HG03460 (cell line): ENCODE results near the gene EXOC3.

ENCODE experiments used
- ATAC-seq: cut with Tn5 transposase; IDR thresholded peaks from one replicate; pipeline ENCODE4 v1.9.1; 2021; ENCODE audit not compliant: unreplicated experiment

EXOC3 gene

DNA sequence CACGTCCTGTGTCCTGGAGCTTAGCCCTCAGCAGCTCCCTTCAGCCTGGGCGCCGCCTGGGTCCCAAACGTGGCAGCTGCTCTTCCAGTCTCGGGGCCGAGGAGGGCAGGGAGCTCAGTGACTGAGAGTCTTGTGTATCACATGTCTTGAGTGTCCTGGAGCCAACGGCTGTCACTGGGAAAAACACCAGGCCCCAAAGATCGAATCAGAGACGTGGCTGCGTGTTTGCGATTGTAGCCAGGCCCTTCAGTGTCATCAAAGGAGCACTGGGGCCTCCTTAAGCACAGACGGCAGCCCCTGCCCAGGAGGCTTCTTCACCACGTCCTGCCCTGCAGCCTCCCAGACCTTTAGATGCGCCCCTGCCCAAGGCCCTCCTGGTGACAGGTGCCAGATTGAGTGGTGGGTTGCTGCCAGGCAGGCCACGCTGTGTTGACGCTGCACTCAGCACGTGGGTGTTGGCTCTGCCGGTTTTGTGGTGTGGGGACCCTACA is 5.7 kb upstream of the EXOC3 start:
- no peak for ATAC-seq

DNA sequence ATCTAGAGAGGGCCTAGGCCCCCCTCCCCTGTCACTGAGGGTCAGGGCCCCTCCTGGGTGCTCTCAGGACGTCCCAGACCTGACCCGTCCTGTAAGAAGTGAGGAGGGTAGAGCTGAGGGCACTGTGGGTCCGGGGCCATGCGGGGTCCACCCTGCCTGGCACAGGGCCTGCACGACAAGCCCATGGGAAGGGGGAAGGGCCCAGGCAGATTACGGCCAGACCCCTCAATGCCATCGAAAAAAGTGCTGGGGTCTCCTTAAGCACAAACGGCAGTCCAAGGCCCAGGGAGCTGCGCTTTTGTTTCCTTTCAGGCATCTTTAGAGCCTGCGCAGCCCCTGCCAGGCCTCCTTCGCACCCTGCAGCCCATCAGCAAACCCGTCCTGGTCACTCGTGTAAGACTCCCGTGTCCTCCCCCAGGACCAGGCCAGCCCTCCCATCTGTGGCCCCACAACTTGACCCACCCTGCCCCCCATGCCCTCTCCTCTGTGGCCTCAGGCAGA is 4.4 kb upstream of the EXOC3 start:
- ATAC-seq: no peak

DNA sequence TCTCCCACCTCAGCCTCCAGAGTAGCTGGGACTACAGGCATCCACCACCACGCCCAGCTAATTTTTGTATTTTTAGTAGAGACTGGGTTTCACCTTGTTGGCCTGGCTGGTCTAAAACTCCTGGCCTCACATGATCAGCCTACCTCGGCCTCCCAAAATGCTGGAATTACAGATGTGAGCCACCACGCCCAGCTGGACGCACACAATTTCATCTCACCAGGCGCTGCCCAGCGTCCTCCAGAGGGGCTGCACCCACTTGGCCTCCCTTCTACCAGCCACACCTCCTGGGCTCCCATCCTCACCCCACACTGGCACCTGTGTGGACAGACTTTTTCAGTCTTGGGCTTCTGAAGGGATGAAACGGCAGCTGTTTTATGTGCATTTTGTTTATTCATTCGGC is 3.8 kb upstream of the EXOC3 start:
- no peak for ATAC-seq

DNA sequence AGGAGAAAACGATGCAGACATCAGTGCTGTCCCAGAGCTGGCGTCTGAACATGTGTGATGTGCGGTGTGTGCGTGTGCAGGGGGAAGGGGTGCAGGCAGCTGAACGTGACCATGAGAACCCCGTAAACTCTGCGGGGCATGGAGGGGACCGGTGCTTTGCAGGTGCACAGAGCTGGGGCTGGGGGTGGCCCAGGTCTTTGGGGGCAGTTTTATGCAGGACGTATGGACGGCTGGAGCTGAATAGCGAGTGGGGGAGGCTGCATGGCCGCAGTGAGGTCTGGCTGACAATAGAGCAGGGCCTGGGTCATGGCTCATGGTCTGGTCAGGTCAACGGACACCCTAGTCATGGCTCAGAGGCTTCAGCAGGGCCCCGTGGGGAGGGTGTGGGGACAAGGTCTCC is 3.3 kb upstream of the EXOC3 start:
- ATAC-seq: no peak

DNA sequence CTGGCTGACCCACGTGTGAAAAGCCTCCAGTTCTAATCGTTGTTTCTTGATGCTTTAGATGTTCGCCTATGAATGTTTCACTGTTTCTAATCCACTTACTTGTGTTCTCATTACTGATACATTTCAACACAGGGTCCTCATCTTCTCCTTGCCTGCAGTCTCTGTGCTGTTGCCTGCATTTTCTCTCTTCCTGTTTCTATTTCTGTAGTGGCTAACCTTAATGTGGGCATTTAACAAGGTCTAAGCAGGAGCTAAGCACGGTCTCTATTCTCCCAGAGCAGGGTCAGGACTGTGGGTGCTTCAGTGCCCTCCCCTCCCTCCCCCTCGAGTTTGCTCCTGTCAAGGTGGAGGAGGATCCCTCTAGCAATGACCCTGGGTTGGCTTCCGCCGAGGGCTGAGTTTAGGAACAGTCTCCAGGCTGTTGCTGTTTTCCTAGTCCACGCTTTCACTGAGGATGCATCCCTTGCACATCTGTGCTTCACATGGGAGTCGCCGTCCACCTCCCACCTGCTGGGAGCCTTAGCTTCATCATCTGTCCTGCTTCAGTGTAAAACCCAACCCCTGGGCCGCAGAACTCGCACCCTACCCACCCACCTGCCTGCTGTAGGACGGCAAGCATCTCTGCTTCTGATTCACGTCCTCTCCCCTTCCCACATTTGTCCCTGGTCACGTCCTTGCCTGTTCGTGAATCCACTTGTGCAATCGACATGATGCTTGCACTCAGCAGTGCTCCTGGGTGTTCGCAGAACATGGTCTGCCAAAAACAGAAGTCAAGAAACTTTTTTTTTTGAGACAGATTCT is 2.4 kb upstream of the EXOC3 start:
- ATAC-seq: no peak

DNA sequence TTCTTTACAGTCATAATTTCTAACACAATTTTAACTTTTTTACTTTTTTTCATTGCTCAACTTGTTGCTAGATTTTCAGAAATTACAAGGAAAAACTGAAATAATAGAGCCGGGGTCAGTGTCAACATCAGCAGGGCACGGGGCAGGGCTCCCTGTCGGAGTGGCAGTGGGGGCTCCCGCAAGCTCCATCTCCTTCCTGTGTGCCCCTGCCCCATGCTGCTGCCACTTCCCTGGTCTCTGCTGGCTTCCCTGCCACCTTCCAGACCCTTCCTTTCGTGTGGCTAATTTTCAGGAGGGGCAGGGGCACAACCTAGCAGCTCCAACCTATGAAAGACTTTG is 1.0 kb upstream of the EXOC3 start:
- ATAC-seq: no peak

DNA sequence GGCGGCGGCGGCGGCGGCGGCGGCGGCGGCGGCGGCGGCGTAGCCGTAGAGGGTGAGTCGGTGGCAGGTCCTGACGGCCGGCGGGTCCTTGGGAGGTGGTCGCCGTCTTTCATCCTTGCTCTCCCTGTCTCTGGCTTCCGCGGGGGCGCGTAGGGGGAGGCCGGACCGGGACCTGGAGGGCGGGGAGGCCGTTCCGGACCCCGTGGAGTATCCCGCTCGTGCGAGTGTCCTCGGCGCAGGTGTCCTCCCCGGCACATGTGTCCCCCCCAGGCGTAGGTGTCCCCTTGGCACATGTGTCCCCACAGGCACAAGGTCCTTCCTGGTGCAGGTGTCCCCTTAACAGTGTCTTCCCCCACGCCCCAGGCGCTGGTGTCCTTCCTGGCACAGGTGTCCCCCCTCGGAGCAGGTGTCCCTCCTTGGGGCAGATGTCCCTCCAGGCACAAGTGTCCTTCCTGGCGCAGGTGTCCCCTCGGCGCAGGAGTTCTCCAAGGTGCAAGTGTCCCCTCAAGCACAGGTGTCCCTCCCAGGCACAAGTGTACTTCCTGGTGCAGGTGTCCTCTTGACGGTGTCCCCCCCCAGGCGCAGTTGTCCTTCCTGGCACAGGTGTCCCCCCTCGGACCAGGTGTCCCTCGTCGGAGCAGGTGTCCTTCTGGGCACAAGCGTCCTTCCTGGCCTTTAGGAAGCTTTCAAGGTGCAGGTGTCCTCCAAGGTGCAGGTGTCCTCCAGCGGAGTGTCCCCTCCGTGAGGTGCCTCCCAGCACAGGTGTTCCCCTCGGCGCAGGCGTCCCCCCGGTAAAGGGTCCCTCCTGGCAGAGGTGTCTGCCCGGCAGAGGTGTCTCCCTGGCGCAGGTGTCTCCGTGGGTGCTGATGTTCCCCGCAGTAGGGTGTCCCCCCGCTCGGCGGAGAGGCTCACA is 519 bp downstream of the EXOC3 start:
- ATAC-seq: peak; percentile 12

DNA sequence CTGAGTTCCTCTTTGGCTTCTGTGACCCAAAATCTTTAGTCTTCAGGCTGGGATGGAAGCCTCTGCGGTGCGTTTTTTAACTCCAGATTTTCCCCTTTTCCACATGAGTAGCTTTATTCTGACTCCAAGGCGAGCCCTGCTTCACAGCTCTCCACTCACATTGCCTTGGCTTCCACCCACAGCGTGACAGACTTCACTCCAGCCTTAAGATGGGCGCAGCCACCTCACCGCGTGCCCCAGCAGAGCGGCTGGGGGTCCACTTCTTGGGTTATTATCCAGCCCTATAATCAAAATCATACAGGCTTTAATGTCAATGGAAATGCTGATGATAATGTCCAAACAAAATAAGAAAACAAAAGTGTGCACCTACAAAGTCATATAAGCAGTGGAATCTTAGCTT is 1.2 kb downstream of the EXOC3 start:
- no peak for ATAC-seq

DNA sequence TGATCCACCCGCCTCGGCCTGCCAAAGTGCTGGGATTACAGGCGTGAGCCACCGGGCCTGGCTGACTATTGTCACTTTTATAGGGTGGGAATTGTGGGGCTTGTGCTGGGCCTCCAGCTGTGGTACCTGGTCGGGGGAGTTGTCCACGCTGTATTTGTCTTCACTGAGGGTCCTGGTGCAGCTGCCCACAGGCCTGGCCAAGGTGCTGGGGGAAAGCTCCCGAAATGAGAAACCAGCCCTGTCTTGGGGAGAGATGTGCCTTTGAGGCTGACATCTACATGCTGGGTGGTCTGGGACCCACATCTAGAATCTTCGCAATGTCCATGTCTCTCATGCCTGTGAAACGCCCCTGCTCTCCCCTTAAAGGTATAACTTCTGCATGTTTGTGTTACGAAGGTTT is 2.6 kb downstream of the EXOC3 start:
- no peak for ATAC-seq

DNA sequence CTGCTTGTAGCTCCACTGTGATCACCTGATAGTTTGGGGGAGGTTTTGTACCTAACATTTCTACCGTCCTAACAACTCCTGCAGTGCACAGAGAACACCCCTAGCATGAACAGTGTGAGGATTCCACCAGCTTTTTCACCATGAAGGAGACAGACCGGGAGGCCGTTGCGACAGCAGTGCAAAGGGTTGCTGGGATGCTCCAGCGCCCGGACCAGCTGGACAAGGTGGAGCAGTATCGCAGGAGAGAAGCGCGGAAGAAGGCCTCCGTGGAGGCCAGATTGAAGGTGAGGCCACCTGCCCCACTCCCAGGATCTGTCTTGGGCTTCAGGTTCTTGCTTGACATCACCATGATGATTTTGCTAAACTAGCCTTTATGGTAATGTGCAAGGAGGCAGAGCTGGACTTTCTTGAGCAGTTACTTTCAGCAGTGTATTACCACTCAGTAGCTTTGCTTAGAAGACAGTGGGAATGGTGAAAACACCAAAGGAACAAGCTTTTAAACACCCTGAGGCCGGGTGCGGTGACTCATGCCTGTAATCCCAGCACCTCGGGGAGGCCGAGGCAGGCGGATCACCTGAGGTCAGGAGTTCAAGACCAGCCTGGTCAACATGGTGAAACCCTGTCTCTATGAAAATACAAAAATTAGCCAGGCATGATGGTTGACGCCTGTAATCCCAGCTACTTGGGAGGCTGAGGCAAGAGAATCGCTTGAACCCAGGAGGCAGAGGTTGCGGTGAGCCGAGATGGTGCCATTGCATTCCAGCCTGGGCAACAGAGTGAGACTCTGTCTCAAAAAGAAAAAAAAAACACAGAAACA is 3.3 kb downstream of the EXOC3 start:
- ATAC-seq: no peak

DNA sequence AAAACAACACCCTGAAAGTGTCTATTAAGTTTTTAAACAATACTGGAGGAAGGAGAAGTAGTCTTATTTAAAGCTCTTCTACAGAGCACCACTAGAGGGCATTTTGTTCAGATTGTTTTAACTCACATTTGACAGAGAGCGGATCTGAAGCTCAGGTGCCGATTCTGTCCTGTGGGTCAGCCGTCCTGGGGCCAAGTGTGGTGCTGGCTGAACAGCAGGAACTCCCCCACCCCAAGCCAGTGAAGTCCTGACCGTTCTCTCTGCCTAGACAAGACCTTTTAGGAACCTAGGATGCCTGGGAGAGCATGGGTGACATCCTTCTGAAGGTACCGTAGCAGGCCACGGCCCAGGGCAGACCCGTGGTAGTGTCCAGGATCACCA is 3.9 kb downstream of the EXOC3 start:
- no peak for ATAC-seq

DNA sequence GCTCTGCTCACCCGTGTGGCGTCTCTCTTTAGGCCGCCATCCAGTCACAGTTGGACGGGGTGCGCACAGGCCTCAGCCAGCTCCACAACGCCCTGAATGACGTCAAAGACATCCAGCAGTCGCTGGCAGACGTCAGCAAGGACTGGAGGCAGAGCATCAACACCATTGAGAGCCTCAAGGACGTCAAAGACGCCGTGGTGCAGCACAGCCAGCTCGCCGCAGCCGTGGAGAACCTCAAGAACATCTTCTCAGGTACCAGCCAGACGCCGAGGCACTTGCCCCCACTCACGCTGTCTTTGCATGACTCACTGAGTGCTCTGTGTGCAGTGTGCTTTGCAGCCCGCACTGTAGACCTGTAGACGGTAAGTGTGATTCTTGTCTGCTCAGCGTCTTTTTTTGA is 4.5 kb downstream of the EXOC3 start:
- no peak for ATAC-seq

DNA sequence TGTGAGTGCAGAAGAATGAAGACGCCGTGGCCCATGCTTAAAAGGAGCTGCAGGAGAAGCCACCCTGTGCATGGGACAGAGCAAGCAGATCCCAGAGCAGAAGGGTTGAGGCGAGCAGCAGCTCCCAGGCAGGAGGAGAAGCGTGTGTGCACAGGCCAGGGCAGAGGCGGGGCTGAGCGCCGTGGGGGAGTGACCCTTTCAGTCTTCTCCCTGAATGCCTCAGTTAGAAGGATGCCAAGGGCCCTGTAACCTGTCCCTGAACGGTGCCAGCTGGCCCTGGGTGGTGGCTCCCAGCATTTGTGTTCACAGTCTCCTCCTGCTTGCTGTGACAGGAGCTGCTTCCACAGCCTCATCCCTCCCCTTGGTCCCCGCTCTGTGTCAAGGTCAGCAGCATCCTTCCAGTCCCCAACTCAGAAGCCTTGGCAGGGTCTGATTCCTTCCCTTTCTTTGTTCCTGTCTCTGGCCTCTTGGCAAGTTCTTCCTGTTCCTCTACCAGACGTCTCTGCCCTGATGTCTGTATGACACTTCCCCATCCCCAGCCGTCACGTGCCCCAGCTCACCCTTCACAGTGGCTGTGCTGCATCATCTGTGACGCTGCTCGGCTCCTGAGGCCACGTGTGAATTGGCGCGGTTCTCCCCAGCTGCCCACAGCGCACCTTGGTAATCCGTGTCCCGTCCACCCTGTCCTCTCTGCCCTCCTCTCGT is 5.2 kb downstream of the EXOC3 start:
- ATAC-seq: no peak

DNA sequence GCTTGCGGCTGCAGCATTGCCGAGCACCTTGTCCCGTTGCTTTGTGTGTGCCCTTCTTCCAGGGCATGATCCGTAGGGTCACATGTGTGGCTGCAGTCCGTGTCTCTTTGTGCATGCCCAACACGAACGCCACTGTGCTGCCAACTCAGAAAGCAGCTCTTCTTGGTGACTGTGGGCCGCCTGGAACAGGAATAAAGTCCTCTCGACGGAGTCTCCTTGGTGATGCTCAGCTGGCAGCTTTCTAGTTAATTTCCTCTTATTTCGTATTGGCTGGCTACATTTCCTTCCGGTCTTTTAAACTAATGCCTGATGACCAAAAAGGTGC is 5.8 kb downstream of the EXOC3 start:
- no peak for ATAC-seq

DNA sequence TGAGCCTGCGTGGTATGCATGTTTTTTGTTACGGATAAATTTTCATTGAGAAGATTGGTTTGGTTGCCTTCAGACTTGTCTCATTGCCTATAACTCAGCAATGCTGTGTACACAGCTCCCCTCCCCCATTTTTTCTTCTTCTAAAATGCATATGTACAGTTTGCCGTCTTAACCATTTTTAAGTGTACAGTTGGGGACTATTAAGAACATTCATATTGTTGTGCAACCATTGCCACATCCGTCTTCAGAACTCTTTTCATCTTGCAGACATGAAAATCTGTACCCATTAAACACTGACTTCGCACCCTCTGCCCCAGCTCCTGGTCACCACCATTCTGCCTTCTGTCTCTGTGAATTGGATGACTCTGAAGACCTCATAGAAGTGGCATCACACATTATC is 6.2 kb downstream of the EXOC3 start:
- no peak for ATAC-seq

DNA sequence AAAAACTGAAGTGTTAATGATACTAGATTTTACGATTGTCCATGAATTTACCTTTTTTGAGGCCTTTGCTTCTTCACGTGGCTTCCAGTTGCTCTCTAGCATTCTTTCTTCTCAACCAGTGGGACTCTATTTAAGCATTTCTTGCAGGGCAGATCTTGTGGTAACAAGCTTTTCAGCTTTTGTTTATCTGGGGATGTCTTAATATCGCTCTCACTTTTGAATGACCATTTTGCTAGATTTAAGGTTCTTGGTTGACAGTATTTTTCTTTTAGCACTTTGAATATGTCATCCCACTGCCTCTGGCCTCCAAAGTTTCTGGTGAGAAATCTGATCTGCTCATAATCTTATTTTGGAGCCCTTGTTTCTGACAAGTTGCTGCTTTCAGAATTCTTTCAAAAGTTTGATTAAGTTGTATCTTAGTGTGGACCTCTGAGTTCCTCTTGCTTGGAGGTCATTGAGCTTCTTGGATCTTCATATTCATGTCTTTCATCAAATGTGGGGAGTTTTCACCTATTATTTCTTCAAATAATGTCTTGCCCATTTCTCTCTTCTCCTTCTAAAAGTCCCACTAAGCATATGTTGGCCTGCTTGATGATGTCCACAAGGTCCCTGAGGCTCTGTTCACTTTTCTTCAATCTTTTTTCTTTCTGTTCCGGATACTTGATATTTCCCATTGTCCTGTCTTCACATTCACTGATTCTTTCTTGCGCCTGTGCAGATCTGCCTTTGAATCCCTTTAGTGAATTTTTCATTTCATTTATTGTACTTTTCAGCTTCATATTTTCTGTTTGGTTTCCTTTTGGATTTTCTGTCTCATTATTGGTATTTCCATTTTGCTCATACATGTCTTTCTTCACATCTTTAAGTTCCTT is 8.8 kb downstream of the EXOC3 start:
- ATAC-seq: no peak

DNA sequence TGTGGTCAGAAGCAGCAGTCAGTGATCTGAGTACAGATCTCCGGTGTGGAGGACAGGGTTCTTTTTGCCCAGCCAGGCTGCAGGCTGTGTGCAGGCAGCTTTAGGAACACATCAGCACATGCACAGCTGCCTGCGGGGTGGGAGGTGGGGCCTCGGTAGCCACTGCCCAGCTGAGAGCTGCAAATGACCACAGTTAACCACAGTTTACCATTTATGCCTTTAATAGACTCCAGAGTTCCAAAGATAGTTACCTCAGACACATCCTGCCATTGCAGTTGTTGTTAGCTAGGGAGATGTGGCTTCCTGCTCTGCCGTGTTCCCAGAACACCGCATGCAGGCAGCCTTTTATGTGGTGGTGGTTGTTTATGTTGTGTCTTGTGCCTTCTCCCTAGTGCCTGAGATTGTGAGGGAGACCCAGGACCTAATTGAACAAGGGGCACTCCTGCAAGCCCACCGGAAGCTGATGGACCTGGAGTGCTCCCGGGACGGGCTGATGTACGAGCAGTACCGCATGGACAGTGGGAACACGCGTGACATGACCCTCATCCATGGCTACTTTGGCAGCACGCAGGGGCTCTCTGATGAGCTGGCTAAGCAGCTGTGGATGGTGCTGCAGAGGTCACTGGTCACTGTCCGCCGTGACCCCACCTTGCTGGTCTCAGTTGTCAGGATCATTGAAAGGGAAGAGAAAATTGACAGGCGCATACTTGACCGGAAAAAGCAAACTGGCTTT is 10.2 kb downstream of the EXOC3 start:
- no peak for ATAC-seq

DNA sequence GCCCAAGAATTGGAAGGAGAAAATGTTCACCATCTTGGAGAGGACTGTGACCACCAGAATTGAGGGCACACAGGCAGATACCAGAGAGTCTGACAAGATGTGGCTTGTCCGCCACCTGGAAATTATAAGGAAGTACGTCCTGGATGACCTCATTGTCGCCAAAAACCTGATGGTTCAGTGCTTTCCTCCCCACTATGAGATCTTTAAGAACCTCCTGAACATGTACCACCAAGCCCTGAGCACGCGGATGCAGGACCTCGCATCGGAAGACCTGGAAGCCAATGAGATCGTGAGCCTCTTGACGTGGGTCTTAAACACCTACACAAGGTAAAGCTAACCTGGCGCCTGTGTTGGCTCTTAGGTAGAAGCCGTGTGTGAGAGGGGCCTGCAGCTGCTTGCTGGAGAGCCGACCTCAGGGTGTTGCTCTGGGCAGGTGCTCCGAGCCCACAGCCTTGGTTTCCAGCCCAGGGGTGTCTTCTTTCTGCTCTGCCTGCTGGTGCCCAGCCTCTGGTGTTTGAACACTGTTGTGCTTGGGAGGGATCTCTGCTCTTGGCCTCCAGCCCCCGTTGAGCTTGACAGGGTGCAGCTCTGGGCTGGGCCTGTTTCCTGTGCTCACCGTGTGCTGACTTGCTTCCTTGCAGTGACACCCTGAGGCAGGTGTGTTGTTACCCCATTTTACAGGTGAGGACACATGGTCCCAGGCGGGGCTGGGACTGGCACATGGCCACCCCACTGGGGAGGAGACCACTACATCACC is 10.9 kb downstream of the EXOC3 start:
- ATAC-seq: no peak
